K562 (cell line): Measurements from ENCODE around the gene ALPP. TPM values are rescaled to one million over a fixed set of nuclear protein-coding genes. Genes with fewer than 3 reads are reported as not detected.

Source experiments
- ATAC-seq: fragments of 200-7000 bp; cut with Tn5 transposase; 3 replicates; pipeline ENCODE4 v1.9.1; 2020; ENCODE audit warnings: moderate library complexity
- BruUV-seq: library from RNA; stranded (reverse); fragments of 400-500 nt; replicated peaks from 2 replicates; lab custom pipeline; 2021; lab: Mats Ljungman, UMichigan
- CTCF ChIA-PET: fragments of 300-600 bp; formaldehyde crosslinking; extraction: SDS; loops from one replicate; lab custom pipeline; 2021; ENCODE audit warnings: low intra/inter-chr PET ratio; lab: Yijun Ruan, JAX
- POLR2A ChIA-PET: fragments of 300-600, 350-650 bp; sonication (Branson Sonifier 250); formaldehyde crosslinking; extraction: SDS; loops from one replicate; lab custom pipeline; 2021; ENCODE audit warnings: antibody characterized with exemption, inconsistent platforms; lab: Yijun Ruan, JAX
- DNase-seq, 4 experiments: peaks; one replicate each; pipeline versions ENCODE4 v3.0.0 to v3.0.0-alpha.2; 2011 to 2018; ENCODE audit warnings: low spot score in 3 of 4, mixed read lengths in 3 of 4; ENCODE audit errors: extremely low read depth in 1 of 4
- FAIRE-seq: peaks from 2 replicates; lab custom pipeline; 2011; peaks lifted over from hg19 to GRCh38; lab: Jason Lieb, UNC
- H2AFZ ChIP-seq: 2 replicates; pipeline ENCODE4 v1.6.0; 2011; ENCODE audit warnings: low read depth, low read length, control low read depth, inconsistent platforms
- H3K27ac ChIP-seq: fragments of 200-600 bp; 3 replicates; pipeline ENCODE4 v1.8.0; 2011; ENCODE audit warnings: low read depth, mild to moderate bottlenecking, control low read depth, inconsistent platforms, low read length, moderate library complexity, mixed read lengths; ENCODE audit errors: extremely low read depth
- H3K27me3 ChIP-seq, 2 experiments: fragments of 300-600 bp in 1 of 2; 2 replicates in 1 of 2; 3 replicates in 1 of 2; pipeline versions ENCODE4 v1.6.0 to v1.8.0; 2011; ENCODE audit warnings: inconsistent platforms in 2 of 2, low read length in 2 of 2, mild to moderate bottlenecking in 1 of 2, mixed read lengths in 1 of 2, moderate library complexity in 1 of 2; ENCODE audit not compliant: control insufficient read depth in 2 of 2, insufficient read depth in 2 of 2
- H3K36me3 ChIP-seq: fragments of 300-600 bp; 3 replicates; pipeline ENCODE4 v1.8.0; 2011; ENCODE audit warnings: mild to moderate bottlenecking, low read length, inconsistent platforms; ENCODE audit not compliant: control insufficient read depth, insufficient read depth
- H3K4me1 ChIP-seq, 2 experiments: fragments of 200-600 bp in 1 of 2; replicated peaks in 1 of 2; 2 replicates in 1 of 2; 3 replicates in 1 of 2; pipeline versions ENCODE4 v1.5.1 to v1.8.0; 2011; ENCODE audit warnings: inconsistent platforms in 2 of 2, low read length in 2 of 2, mild to moderate bottlenecking in 1 of 2, mixed read lengths in 1 of 2, moderate library complexity in 1 of 2; ENCODE audit not compliant: control insufficient read depth in 2 of 2, insufficient read depth in 2 of 2
- H3K4me2 ChIP-seq: 2 replicates; pipeline ENCODE4 v1.6.1; 2011; ENCODE audit warnings: low read length, control low read depth, inconsistent platforms, mixed read lengths; ENCODE audit not compliant: insufficient read depth
- H3K4me3 ChIP-seq: fragments of 200-600 bp; sonication (generic), shearing (Covaris generic); 2 replicates; pipeline ENCODE4 v1.5.1; 2016; ENCODE audit warnings: control low read depth, inconsistent platforms
- H3K79me2 ChIP-seq: fragments of 200-600 bp; 3 replicates; pipeline ENCODE4 v1.8.0; 2011; ENCODE audit warnings: low read length, inconsistent platforms; ENCODE audit not compliant: control insufficient read depth, insufficient read depth
- H3K9ac ChIP-seq, 2 experiments: 2 replicates each; pipeline versions ENCODE4 v1.6.0 to v1.6.1; 2011; ENCODE audit warnings: low read depth in 2 of 2, low read length in 2 of 2, control low read depth in 1 of 2, inconsistent platforms in 1 of 2, mild to moderate bottlenecking in 1 of 2, mixed read lengths in 1 of 2; ENCODE audit not compliant: insufficient read depth in 1 of 2
- H3K9me1 ChIP-seq: one replicate; pipeline ENCODE4 v1.6.0; 2011; ENCODE audit warnings: inconsistent platforms, mild to moderate bottlenecking, low read length, moderate library complexity; ENCODE audit not compliant: control insufficient read depth, insufficient read depth
- H3K9me3 ChIP-seq: replicated peaks from 2 replicates; pipeline ENCODE4 v1.5.1; 2011; ENCODE audit warnings: low read depth, low read length, inconsistent platforms; ENCODE audit not compliant: control insufficient read depth, insufficient read depth
- H4K20me1 ChIP-seq: replicated peaks from 2 replicates; pipeline ENCODE4 v1.6.1; 2011; ENCODE audit warnings: low read length, inconsistent platforms, mixed read lengths; ENCODE audit not compliant: control insufficient read depth, insufficient read depth
- CEBPZ ChIP-seq: fragments of 150-350 bp; IDR thresholded peaks from 2 replicates; pipeline ENCODE4 v1.6.1; 2014; ENCODE audit warnings: low read depth, mild to moderate bottlenecking, low read length, borderline replicate concordance
- ETS1 ChIP-seq: conservative IDR thresholded peaks from 2 replicates; pipeline ENCODE4 v1.6.1; 2011; ENCODE audit warnings: low read depth, mild to moderate bottlenecking, low read length; ENCODE audit not compliant: control insufficient read depth
- HNRNPLL ChIP-seq: fragments of 200-400 bp; formaldehyde crosslinking; IDR thresholded peaks from 2 replicates; pipeline ENCODE4 v1.6.1; 2017; ENCODE audit warnings: low read length, low read depth, mild to moderate bottlenecking; ENCODE audit not compliant: poor library complexity, severe bottlenecking
- MITF ChIP-seq: IDR thresholded peaks from 2 replicates; pipeline ENCODE4 v1.6.1; 2014; ENCODE audit warnings: antibody characterized with exemption
- NR2C1 ChIP-seq, 2 experiments: fragments of 450-650 bp; IDR thresholded peaks; 2 replicates each; pipeline ENCODE4 v1.6.1; 2017; ENCODE audit warnings: mild to moderate bottlenecking in 2 of 2, antibody characterized with exemption in 1 of 2, inconsistent platforms in 1 of 2, missing compliant biosample characterization in 1 of 2, missing genetic modification characterization in 1 of 2
- THAP7 ChIP-seq: fragments of 250-450 bp; sonication (Bioruptor Pico); IDR thresholded peaks from 2 replicates; pipeline ENCODE4 v1.5.0; 2021
- ZBTB12 ChIP-seq: fragments of 250-450 bp; sonication (Bioruptor Pico); IDR thresholded peaks from 2 replicates; pipeline ENCODE4 v1.4.0; 2020
- ZNF23 ChIP-seq: fragments of 250-450 bp; sonication (Bioruptor Pico); IDR thresholded peaks from 2 replicates; pipeline ENCODE4 v1.4.0; 2020; ENCODE audit warnings: mild to moderate bottlenecking
- ZNF445 ChIP-seq: fragments of 250-450 bp; sonication (Bioruptor Pico); IDR thresholded peaks from 2 replicates; pipeline ENCODE4 v1.4.0; 2020; ENCODE audit warnings: low read depth, mild to moderate bottlenecking, moderate library complexity
- WGBS: fragments of 100-300 bp; shearing (Covaris generic); methylation state at CpG from one replicate; pipeline ENCODE4 v1.1.6; 2016; ENCODE audit warnings: low coverage, mixed read lengths; ENCODE audit not compliant: insufficient coverage; ENCODE audit errors: missing lambda C conversion rate; 5-methylcytosine and 5-hydroxymethylcytosine counted together
- in situ Hi-C: fragments of 300-500 bp; cut with MboI; formaldehyde crosslinking; loops from 4 replicates; pipeline ENCODE4 v1.15.0; 2018; ENCODE audit warnings: inconsistent platforms, mixed read lengths
- intact Hi-C: fragments of 100-400 bp; cut with micrococcal nuclease; formaldehyde crosslinking; loops from 2 replicates; pipeline ENCODE4 v1.14.2; 2022
- polyA plus RNA-seq, 8 experiments: library from polyadenylated mRNA; depleted of rRNA in 4 of 8; stranded (reverse) in 5 of 8; unstranded in 3 of 8; fragments of >200 nt; fragmentation: Nextera tagmentation in 2 of 8; fragmentation: Illumina TruSeq in 1 of 8; extraction: Ambion mirVana in 2 of 8; extraction: Trizol in 1 of 8; gene quantifications; 2 replicates each; pipeline versions ENCODE4 v1.2.1 to v1.2.3, GENCODE V29; 2011 to 2014; ENCODE audit warnings: inconsistent platforms in 1 of 8, missing spikeins in 1 of 8
- total RNA-seq, 7 experiments: library from RNA; depleted of rRNA in 6 of 7; stranded (reverse); fragments of >200 nt in 6 of 7; fragmentation: Illumina TruSeq in 2 of 7; extraction: Trizol in 2 of 7; gene quantifications; 2 replicates each; pipeline versions ENCODE4 v1.2.1 to v1.2.3, GENCODE V29; 2011 to 2021; ENCODE audit warnings: low replicate concordance in 1 of 7

ALPP gene
- total and polyA plus RNA-seq, 9 of the 15 experiments (the other 6 are each of a cell fraction or from before 2014, with no cell fraction given) = 0.03 TPM; not detected in 8

- Histone ChIP-seq H3K36me3 (no peaks in the 10 kb centered on the region), H3K4me2 (no peak overlapping the region), H3K9me3 (no peaks in the 10 kb centered on the region), H3K27ac (no peak overlapping the region), H3K79me2 (no peaks in the 10 kb centered on the region), H4K20me1 (no peaks in the 10 kb centered on the region), H3K9ac (no peak overlapping the region), H3K9me1 (no peaks in the 10 kb centered on the region), H2AFZ (no peak overlapping the region), H3K27me3 (peaks cover 0 to 11% of the 10 kb centered on the region in 2 experiments; a peak in 2 of 5 replicates), H3K4me1 (no peaks in the 10 kb centered on the region), H3K4me3 (no peak overlapping the region)
- intact Hi-C loops (no loop called here), in situ Hi-C loops (no loop called here)
- no peak for DNase-seq
- FAIRE-seq = no peak
- no peak for ATAC-seq
- no TSS peak for BruUV-seq
- ChIA-PET POLR2A (interaction anchor here (0.7 kb wide), 1 partner anchor 11 kb away, joined by 3 read pairs; no protein-coding TSS in a partner anchor), CTCF (no interaction called here)
- WGBS = 4% methylated on average over 7 of the region's 7 CpGs
- TF ChIP-seq MITF = no peak
- TF ChIP-seq ZNF23 = no peak
- TF ChIP-seq CEBPZ = no peak
- no peak for TF ChIP-seq NR2C1 (IDR thresholded peaks at IDR 0.05)
- TF ChIP-seq NR2C1 (tag; IDR thresholded peaks at IDR 0.05) = no peak
- no peak for TF ChIP-seq ZBTB12 (CRISPR knock-in tag)
- no peak for TF ChIP-seq ZNF445 (CRISPR knock-in tag)
- TF ChIP-seq ETS1 = no peak
- no peak for TF ChIP-seq HNRNPLL
- TF ChIP-seq THAP7 = no peak
These were observed 31.8 kb downstream of the ALPP start for GRCh38 chr2:232410238-232410900.
